GM18502 (cell line): ENCODE data around the gene C5orf34.
"Not testable (repeated sequence)": the region's sequence is repeated elsewhere in the genome, so short reads cannot be mapped to it uniquely, and the experiment has no call there.

Experiments
- ATAC-seq: cut with Tn5 transposase; IDR thresholded peaks from one replicate; pipeline ENCODE4 v1.9.1; 2021; ENCODE audit warnings: mild to moderate bottlenecking; ENCODE audit not compliant: unreplicated experiment, poor library complexity

The C5orf34 gene

DNA sequence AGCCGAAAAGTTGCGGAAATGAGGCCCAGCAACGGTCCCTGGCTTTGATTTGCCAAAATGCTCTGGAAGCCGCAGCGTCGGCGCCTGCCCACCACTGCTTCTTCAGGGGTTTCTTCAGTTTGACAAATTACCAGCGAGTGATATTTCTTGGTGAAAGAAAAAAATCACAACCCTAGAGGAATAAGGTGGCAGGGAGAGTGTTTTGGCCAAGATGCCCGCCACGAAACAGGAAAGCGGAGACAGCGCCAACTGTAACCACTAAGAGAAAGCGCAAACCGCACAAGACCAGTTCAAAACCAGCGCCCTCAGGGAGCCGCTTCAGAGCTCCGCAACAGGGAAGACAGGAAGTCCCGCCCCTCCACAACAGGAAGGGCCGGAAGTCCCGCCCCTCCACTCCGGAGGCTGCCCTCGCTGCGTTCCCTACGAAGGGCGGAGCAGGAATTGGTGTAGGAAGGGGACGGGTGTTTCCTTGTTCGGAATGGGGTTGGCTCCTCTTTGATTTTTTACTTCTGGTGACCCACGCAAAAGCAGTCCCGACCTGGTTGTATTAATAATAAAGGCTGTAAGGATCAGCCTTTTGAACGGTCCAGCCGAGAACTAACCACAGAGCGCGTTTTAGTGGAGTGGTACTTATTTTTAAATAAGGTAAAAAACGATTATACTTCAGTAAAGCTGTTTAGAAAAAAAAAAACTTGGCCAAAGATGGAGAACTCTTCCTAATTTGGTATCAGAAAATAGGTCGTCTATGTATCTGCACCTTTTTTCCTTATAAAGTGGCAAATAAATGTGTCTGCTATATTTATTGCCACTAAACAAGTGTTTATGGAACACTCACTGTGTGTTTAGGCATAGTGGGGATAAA, at the start of gene C5orf34:
Gene C5orf34 (minus strand): TSS at position 333 of the 862 bp plus-strand sequence. CDS start 5,809 bp downstream, outside the sequence.
- peak; percentile 98 for ATAC-seq

GRCh38 chr5:43564289-43564850, 49.4 kb upstream of the C5orf34 start:
- ATAC-seq = no peak

DNA sequence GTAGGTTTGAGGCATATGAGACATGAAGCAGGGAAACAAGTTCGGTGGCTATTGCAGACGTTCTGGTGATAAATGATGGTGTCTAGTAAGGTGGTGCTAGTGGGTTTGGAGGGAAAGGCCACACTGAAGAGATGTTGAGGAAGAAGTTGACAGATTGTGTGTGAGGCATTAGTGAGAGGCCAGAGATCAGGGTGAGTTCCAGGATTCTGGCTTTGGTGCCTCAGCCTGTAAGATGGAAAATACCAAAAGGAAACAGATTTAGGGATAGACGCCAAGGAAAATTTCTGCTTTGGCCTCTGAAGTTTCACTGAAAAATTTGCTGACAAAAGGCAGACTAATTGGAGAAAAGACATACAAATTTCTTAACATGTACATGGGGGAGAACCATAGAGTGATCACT, 48.4 kb upstream of the C5orf34 start:
- ATAC-seq = no peak

GRCh38 chr5:43561356-43561755, 46.4 kb upstream of the C5orf34 start:
- ATAC-seq = no peak

DNA sequence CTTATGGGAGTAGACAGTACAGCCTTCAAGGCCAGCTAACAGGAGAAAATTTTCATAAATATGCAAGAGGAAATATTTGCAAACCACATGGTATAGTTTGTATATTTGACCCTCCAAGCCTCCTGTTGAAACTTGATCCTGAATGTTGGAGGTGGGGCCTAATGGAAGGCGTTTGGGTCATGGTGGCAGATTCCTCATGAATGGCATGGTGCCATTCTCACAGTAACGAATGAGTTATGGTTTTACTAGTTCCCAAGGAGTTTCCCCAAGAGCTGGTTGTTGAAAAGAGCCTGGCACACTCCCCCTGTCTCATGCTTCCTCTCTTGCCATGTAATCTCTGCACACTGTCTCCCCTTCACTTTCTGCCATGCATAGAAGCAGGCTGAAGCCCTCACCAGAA, 45.2 kb upstream of the C5orf34 start:
- no peak for ATAC-seq

- peak; percentile 74 for ATAC-seq
These were observed 42.1 kb upstream of the C5orf34 start, which contains the start of gene PAIP1 for GRCh38 chr5:43556857-43557542. TSS of gene PAIP1 (minus strand) at chr5:43557077. CDS start at chr5:43556846, 231 bp downstream.

DNA sequence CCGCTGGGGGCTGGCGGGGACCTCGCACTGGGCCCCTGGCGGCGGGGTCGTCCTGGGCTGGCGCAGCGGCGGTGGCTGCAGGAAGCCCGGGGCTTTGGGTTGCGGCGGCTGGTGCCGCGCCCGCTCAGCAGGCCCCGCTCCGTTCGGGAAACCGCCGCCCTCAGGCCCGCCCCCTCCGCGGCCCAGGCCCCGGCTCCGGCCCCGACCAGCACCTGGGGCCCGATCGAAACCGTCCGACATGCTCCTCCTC, 41.6 kb upstream of the C5orf34 start:
- ATAC-seq = peak; percentile 88

GRCh38 chr5:43555895-43556606, 41.1 kb upstream of the C5orf34 start:
- ATAC-seq = peak; percentile 39

GRCh38 chr5:43554497-43554896, 39.5 kb upstream of the C5orf34 start:
- ATAC-seq = no peak

- ATAC-seq = no peak
These were observed 38.4 kb upstream of the C5orf34 start for GRCh38 chr5:43553381-43553780.

DNA sequence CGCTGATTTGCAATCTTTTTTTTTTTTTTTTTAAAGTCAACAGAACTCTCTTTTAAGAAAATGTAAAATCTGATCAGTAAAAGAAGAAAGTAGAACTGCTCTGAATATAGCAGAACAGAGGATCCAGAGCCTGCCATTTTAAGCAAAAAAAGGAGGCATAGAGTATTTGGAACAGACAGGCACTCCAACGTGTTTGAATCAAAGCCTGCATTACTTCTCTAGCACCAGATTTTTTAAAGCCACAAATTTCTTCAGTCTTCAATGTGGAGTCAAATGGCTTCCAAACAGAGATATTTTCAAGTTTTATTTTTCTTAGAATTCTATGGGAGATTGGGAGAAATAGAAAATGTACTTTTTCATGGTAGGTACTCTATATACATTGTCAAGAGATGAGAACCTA, 36.8 kb upstream of the C5orf34 start:
- no peak for ATAC-seq

- ATAC-seq = not testable (repeated sequence)
These were observed 34.3 kb upstream of the C5orf34 start for GRCh38 chr5:43549272-43549671.

DNA sequence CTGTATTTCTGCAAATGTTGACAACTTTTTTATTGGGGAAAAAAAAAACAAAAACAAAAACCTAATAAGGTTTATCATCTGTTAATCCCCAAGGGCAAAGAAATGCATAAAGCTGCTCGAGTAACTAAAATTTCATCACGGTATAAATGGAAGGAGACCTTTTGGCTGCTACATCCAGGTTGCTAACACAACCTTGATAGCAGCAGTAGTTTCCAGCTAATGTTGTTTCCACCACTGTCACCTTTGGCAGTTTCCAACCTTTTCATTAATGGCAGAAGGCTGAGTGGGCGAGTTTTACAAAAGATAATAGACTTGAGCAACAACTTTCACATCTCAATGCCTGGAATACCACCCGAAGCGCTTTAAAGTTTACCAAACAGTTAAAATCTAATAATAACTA, 33.4 kb upstream of the C5orf34 start:
- ATAC-seq = no peak

- no peak for ATAC-seq
These were observed 32.6 kb upstream of the C5orf34 start for GRCh38 chr5:43547532-43547931.

DNA sequence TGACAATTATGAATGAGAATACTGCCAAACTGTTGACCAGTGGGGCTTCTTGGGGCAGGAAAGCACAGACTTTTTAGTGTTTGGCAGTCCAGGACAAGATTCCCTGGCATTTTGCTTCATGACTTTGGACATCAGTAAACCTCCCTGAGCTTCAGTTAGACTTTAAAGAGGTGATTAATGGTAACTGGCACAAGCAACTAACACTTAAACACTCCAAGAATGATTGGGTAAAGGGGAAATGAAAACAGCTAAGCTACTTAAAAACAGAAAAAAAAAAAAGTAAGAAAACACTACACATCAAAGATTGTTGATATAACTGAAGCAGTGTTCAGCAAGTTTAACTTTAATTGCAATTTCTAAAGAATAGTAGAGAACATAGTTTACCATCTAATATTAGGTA, 28.5 kb upstream of the C5orf34 start:
- no peak for ATAC-seq

DNA sequence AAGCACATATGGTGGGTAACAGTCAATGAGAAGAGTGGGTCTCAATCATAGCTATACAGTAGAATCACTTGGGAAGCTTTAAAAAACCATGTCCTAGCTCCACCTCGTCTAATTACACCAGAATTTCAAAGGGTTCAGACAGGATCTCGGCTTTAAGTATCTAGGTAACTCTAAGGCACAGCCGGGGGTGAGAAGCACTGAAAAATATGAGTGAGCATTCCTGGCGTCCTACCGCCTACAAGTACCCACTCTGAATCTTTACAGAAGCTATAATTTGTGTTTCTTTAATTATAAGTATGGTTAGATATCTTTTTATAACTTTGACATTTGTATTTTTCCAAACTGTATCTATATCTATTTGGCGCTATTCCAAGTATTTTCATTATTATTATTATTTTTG, 25.8 kb upstream of the C5orf34 start:
- no peak for ATAC-seq

DNA sequence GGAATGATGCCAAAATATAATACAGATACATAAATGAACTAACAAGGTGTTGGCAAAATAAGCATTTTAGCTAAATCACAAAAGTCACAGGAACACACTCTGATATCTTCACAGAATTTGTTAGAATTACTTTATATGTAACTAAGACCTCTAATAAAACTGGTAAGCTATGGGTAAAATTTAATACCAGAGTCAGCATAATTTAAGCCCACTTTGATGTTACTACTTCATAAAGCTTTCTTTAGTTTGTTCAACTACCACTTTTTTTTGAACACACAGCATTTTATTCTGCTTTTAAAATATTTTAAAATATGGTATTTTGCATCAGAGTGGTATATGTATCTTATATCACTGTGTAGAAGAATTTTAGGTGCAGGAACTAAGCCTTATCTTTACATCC, 22.0 kb upstream of the C5orf34 start:
- no peak for ATAC-seq

DNA sequence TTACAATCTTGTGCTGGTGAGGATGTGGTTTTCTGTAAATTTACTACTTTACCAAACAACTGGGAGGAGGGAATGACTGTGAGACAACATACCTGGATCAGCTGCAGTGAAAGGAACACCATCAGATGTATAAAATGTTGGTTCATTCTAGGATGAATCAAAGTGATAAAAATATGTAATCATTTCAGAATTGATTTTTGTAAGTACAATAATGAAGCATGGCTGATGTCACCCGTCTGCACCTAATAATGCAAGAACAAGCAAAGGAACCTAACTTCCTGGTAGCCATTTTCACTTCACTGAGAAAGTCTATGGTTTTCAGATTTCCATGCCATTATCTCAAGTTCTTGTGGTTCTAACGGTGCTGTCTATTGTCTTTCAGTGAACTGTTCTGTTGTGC, 18.7 kb upstream of the C5orf34 start:
- no peak for ATAC-seq

DNA sequence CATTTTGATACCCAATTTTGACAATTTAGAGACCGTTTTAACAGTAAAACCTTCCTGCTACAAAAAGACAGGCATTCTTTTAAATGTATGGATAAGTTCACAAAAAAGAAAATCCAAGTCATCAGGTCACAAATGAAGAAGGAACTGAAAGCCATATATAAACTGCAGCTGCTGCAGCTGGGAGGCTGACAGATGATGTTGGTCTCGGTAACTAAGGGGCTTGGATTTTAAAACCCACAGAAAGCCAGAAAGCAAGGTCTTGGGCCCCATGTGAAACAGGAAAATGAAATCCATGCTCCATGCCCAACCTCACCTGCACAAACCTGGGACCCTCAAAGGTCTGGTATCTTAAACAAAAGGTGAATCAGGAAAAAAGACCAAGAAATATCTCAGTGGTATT, 15.7 kb upstream of the C5orf34 start:
- ATAC-seq = no peak

DNA sequence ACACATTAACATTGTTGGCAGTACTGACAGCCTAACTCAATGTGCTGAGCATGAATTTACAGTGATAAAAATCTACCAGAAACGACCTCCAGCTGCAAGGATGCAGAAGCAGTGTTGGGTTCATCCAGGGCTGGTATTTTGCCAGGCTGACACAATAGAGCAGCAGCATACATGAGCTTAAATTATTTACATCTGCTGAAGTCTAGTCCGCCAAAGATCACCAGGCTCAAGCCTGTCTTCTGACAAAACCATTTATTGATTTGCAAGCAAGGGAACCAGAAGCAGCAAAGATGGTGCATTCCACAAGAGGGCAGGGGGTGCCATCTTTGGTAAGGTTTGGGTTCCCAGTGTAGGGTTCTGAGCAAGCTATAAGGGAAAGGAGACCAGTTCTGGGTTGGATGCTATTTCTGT, 8.7 kb upstream of the C5orf34 start:
- ATAC-seq = no peak

DNA sequence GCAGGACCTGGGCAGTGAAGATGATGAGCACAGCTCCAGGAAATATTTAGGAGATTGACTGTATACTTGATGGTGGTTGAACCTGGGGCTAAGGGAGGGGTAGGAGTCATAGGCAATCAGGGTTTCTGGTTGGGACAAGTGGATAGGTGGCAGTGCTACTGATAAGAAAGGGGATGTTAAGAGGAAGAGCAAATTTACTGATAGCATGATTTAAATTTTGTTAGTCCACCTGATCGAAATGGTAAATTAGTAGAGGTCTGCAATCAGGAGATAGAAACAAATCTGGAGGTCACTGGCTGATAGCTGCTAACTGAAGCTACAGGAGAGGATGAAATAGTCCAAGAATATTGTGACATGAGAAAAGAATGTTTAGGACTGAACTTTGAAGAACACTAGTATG, 5.7 kb upstream of the C5orf34 start:
- no peak for ATAC-seq
